Endothelial cell (in vitro differentiated cells): ENCODE measurements around the gene LRRC75A. TPM values are rescaled to one million over a fixed set of nuclear protein-coding genes. Genes with fewer than 3 reads are reported as not detected.
A peak's percentile ranks its signal among the peaks of the same experiment; 100 is the strongest.

ENCODE experiments used
- DNase-seq: peaks from one replicate; pipeline ENCODE4 v3.0.0; 2021; ENCODE audit warnings: low spot score
- H3K27ac Mint-ChIP-seq: one replicate; pipeline ENCODE4 v1.8.0; 2021; ENCODE audit warnings: mixed read lengths, inconsistent platforms; ENCODE audit not compliant: unreplicated experiment
- H3K27me3 Mint-ChIP-seq: one replicate; pipeline ENCODE4 v1.8.0; 2021; ENCODE audit warnings: mild to moderate bottlenecking, moderate library complexity, mixed read lengths, inconsistent platforms; ENCODE audit not compliant: unreplicated experiment
- H3K36me3 Mint-ChIP-seq: one replicate; pipeline ENCODE4 v1.8.0; 2021; ENCODE audit warnings: mild to moderate bottlenecking, low read depth, mixed read lengths, inconsistent platforms; ENCODE audit not compliant: unreplicated experiment
- H3K4me1 Mint-ChIP-seq: one replicate; pipeline ENCODE4 v1.8.0; 2021; ENCODE audit warnings: mild to moderate bottlenecking, mixed read lengths, inconsistent platforms; ENCODE audit not compliant: unreplicated experiment
- H3K4me3 Mint-ChIP-seq: one replicate; pipeline ENCODE4 v1.8.0; 2021; ENCODE audit warnings: mild to moderate bottlenecking, mixed read lengths, inconsistent platforms; ENCODE audit not compliant: unreplicated experiment
- H3K9me3 Mint-ChIP-seq: one replicate; pipeline ENCODE4 v1.8.0; 2021; ENCODE audit warnings: mixed read lengths, inconsistent platforms; ENCODE audit not compliant: unreplicated experiment
- CTCF ChIP-seq: fragments of 200-600 bp; sonication (generic); IDR thresholded peaks from one replicate; pipeline ENCODE4 v1.5.0; 2021; ENCODE audit warnings: antibody characterized with exemption; ENCODE audit not compliant: unreplicated experiment
- total RNA-seq: library from RNA; stranded (reverse); fragmentation: NEBNext Ultra II Directional; extraction: Animal tissue kit (Norgen Biotek cat#: 25700); gene quantifications from one replicate; pipeline ENCODE4 v1.2.1, GENCODE V29; 2021; ENCODE audit not compliant: unreplicated experiment

LRRC75A gene
- total RNA-seq, 1 donor from 2014 or later = 0.95 TPM

- Mint-ChIP-seq H3K4me1 (peaks cover 22% of the 10 kb centered on the region), H3K36me3 (no peaks in the 10 kb centered on the region), H3K27me3 (peaks cover 7% of the 10 kb centered on the region), H3K4me3 (no peak overlapping the region), H3K9me3 (no peaks in the 10 kb centered on the region), H3K27ac (no peak overlapping the region)
- DNase-seq = no peak
- no peak for TF ChIP-seq CTCF
Measured at GRCh38 chr17:16460796-16461605, 31.0 kb downstream of the LRRC75A start.

GRCh38 chr17:16459855-16460550 lies 32.0 kb downstream of the LRRC75A start:
- Mint-ChIP-seq H3K9me3 (no peaks in the 10 kb centered on the region), H3K36me3 (no peaks in the 10 kb centered on the region), H3K4me3 (no peak overlapping the region), H3K27me3 (peaks cover 8% of the 10 kb centered on the region), H3K27ac (peak overlapping the region; percentile 24), H3K4me1 (peaks cover 22% of the 10 kb centered on the region)
- no peak for DNase-seq
- no peak for TF ChIP-seq CTCF

GRCh38 chr17:16459271-16459670 lies 32.7 kb downstream of the LRRC75A start:
- no peak overlapping the region for H3K4me3 Mint-ChIP-seq
- H3K27me3 Mint-ChIP-seq = peaks cover 9% of the 10 kb centered on the region
- peak overlapping the region; percentile 33 for H3K27ac Mint-ChIP-seq
- DNase-seq = no peak
- TF ChIP-seq CTCF = no peak
- no peaks in the 10 kb centered on the region for H3K36me3 Mint-ChIP-seq
- H3K4me1 Mint-ChIP-seq = peaks cover 22% of the 10 kb centered on the region
- H3K9me3 Mint-ChIP-seq = no peaks in the 10 kb centered on the region

- TF ChIP-seq CTCF = no peak
- Mint-ChIP-seq H3K27ac (no peak overlapping the region), H3K9me3 (no peaks in the 10 kb centered on the region), H3K27me3 (peaks cover 9% of the 10 kb centered on the region), H3K4me1 (peaks cover 26% of the 10 kb centered on the region), H3K4me3 (no peak overlapping the region), H3K36me3 (no peaks in the 10 kb centered on the region)
- DNase-seq = no peak
Measured at GRCh38 chr17:16456742-16457316, 35.2 kb downstream of the LRRC75A start.
